ENCODE measurements around the gene ITPR1. TPM values are rescaled to one million over a fixed set of nuclear protein-coding genes. Genes with fewer than 3 reads are reported as not detected.

ITPR1 gene
- 9.6 and 16.8 TPM in 2 replicates for total RNA-seq

DNA sequence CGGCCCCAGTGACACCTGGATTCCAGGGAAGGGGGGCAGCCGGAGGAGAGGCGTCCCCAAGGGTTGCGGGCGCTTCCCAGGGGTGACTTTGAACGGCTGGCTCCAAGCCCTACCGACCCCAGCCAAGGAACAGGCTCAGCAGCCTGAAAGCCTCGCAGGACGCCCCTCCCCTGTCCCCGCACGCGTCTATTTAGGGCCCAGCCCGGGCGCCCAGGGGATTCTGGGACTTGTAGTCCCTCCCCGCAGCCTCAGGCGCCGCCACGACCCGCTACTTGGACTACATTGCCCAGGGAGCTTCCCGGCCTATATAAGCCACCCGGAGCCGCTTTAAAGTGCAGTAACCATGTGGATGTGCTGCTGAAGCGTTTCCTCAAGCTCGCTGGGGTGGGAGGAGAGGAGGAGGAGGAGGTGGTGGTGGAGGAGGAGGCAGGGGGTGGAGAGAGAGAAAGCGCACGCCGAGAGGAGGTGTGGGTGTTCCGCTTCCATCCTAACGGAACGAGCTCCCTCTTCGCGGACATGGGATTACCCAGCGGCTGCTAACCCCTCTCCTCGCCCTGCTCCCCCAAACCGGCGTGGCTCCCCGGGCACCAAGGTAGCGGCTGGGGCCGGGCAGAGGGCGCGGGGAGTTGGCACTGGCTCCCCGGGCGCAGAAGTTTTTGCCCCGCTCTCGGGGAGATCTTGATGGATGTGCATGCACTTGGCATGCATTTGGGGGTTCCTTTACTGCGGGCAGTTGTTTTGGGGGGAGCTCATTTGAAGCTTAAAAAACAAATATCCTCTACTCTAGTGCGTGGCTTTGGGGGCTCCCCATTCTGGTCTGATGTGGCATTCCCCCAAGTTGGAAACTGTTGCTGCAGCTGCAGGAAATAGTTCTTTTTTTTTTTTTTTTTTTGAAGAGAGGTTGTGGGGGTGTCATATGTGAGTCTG lies at the start of gene ITPR1:
Gene ITPR1, plus strand, starts transcription at position 335 of the 927 bp plus-strand sequence. CDS start 23,144 bp downstream, outside the sequence.

DNA sequence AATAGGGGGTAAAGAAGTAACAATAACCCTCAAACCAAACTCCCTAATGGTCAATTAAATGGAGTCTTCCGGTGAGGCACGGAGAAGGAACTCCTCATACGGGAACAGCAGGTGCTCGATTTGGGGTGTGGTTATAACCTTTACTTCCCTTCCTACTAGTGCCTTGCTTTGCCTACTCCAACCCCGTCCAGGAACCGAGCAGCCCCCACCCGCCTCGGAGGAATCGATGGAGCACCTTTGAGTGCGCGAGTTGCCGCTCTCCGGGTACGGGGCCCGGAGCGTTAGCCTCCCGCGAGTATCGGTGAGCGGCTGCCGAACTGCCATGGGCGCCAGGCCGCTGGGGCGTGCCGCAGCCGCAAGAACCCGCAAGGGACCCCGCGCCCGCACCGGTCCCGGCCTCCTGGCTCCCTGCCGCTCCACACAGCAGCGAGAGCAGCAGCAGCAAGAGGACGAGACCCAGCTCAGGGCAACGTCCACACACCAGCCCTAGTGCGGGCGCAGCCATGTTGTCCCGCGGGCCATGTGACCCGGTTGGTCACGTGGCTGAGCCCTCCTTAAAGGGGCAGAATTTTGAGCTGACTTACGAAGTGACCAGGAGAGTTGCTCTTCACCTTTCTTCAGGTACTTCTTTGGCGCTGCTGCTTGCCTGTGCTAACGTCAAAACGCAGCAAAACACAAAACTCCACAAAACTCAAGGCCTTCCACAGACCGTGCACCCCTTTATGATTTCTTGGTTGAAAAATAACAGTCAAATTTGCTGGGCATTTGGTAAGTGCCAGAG lies 26.2 kb upstream of the ITPR1 start, which contains the start of gene SUMF1:
Gene SUMF1, minus strand, starts transcription at position 529 of the 781 bp plus-strand sequence. Its CDS starts 24 bp downstream, at position 505.

Other genes starting within 250 kb of the ITPR1 start
- gene SETMAR, start 190.0 kb upstream of the ITPR1 start, total RNA-seq, result 6.5 and 6.8 TPM in 2 replicates
- gene SUMF1, start 26.1 kb upstream of the ITPR1 start, total RNA-seq, result 98.9 and 101 TPM in 2 replicates

All from tracheal epithelial cell (primary cell).